ENCODE data around the gene PGK1. TPM values are rescaled to one million over a fixed set of nuclear protein-coding genes. Genes with fewer than 3 reads are reported as not detected.
"Not testable (repeated sequence)": the region's sequence is repeated elsewhere in the genome, so short reads cannot be mapped to it uniquely, and the experiment has no call there.

PGK1 gene
- total RNA-seq, 1 experiment from 2014 or later = 391 TPM

DNA sequence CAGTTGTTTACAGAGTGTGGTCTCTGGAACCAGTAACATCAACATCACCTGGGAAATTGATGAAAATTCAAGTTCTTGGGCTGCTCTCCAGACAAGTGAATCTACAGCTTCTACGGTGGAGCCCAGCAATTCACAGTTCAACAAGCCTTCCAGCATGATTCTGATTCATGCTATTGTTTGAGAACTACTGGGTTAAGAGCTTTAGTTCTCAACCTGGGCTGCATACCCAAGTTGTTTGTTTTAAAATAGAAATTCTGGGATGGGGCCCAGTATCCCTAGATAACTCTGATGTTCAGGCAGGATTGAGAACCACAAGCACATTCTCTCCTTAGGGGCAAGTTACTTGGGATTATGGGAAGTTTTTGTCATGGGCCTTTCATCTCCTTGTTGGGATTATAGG lies 37.9 kb upstream of the PGK1 start:
- H3K36me3 ChIP-seq (ENCODE audit: control insufficient read depth, insufficient read depth, low read length) = no peaks in the 10 kb centered on the region
- H3K4me3 ChIP-seq (ENCODE audit: low read depth, low read length) = no peak overlapping the region
- no peaks in the 10 kb centered on the region for H3K27me3 ChIP-seq (replicated peaks; ENCODE audit: control insufficient read depth, insufficient read depth, low read length)
- no peaks in the 10 kb centered on the region for H3K9me3 Mint-ChIP-seq (ENCODE audit: unreplicated experiment)
- no peak for TF ChIP-seq CTCF (IDR thresholded peaks at IDR 0.05; ENCODE audit: insufficient read depth in 1 of 2, low read depth in 1 of 2, low read length in 1 of 2, severe bottlenecking in 1 of 2, unreplicated experiment in 1 of 2)
- H3K27me3 Mint-ChIP-seq (ENCODE audit: insufficient read depth, unreplicated experiment) = no peaks in the 10 kb centered on the region
- intact Hi-C loops (cut with micrococcal nuclease; ENCODE audit: unreplicated experiment) = no loop called here
- POLR2A ChIA-PET = no interaction called here
- CTCF ChIA-PET = no interaction called here
- no peaks in the 10 kb centered on the region for H3K4me1 Mint-ChIP-seq (ENCODE audit: low read depth, unreplicated experiment)
- no peaks in the 10 kb centered on the region for H3K36me3 Mint-ChIP-seq (ENCODE audit: insufficient read depth, unreplicated experiment)
- no peak for DNase-seq
- H3K4me3 Mint-ChIP-seq (ENCODE audit: unreplicated experiment) = no peak overlapping the region
- no TSS peak for BruUV-seq (replicated peaks)
- no peak overlapping the region for H3K27ac Mint-ChIP-seq (ENCODE audit: unreplicated experiment)
- H3K4me1 ChIP-seq = no peaks in the 10 kb centered on the region
- no peaks in the 10 kb centered on the region for H3K9me3 ChIP-seq

DNA sequence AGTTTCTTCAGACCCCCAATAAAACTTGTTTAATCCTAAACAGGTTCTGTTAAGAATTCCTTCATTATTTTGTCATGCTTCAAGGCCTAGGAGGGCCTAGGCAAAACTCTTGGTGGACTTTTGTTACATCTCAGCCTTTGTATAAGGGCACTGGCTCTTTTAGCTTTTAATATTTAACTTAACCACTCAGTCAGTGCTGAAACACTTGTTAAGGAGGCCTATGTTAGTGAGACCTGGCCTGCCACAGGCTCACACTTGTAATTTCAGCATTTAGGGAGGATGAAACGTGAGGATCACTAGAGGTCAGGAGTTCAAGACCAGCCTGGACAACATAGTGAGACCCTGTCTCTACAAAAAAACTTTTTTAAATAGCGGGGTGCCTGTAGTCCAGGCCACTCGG lies 32.7 kb upstream of the PGK1 start:
- H3K36me3 Mint-ChIP-seq (ENCODE audit: insufficient read depth, unreplicated experiment) = no peaks in the 10 kb centered on the region
- ChIA-PET POLR2A (no interaction called here), CTCF (no interaction called here)
- Histone ChIP-seq H3K9me3 (no peaks in the 10 kb centered on the region), H3K36me3 (ENCODE audit: control insufficient read depth, insufficient read depth, low read length) (no peaks in the 10 kb centered on the region), H3K27me3 (replicated peaks; ENCODE audit: control insufficient read depth, insufficient read depth, low read length) (no peaks in the 10 kb centered on the region), H3K4me1 (no peaks in the 10 kb centered on the region), H3K4me3 (ENCODE audit: low read depth, low read length) (no peak overlapping the region)
- H3K4me1 Mint-ChIP-seq (ENCODE audit: low read depth, unreplicated experiment) = no peaks in the 10 kb centered on the region
- H3K27me3 Mint-ChIP-seq (ENCODE audit: insufficient read depth, unreplicated experiment) = no peaks in the 10 kb centered on the region
- intact Hi-C loops (cut with micrococcal nuclease; ENCODE audit: unreplicated experiment) = no loop called here
- H3K9me3 Mint-ChIP-seq (ENCODE audit: unreplicated experiment) = peaks cover 8% of the 10 kb centered on the region
- no TSS peak for BruUV-seq (replicated peaks)
- no peak for DNase-seq
- no peak overlapping the region for H3K4me3 Mint-ChIP-seq (ENCODE audit: unreplicated experiment)
- H3K27ac Mint-ChIP-seq (ENCODE audit: unreplicated experiment) = no peak overlapping the region
- TF ChIP-seq CTCF (IDR thresholded peaks at IDR 0.05; ENCODE audit: insufficient read depth in 1 of 2, low read depth in 1 of 2, low read length in 1 of 2, severe bottlenecking in 1 of 2, unreplicated experiment in 1 of 2) = no peak

DNA sequence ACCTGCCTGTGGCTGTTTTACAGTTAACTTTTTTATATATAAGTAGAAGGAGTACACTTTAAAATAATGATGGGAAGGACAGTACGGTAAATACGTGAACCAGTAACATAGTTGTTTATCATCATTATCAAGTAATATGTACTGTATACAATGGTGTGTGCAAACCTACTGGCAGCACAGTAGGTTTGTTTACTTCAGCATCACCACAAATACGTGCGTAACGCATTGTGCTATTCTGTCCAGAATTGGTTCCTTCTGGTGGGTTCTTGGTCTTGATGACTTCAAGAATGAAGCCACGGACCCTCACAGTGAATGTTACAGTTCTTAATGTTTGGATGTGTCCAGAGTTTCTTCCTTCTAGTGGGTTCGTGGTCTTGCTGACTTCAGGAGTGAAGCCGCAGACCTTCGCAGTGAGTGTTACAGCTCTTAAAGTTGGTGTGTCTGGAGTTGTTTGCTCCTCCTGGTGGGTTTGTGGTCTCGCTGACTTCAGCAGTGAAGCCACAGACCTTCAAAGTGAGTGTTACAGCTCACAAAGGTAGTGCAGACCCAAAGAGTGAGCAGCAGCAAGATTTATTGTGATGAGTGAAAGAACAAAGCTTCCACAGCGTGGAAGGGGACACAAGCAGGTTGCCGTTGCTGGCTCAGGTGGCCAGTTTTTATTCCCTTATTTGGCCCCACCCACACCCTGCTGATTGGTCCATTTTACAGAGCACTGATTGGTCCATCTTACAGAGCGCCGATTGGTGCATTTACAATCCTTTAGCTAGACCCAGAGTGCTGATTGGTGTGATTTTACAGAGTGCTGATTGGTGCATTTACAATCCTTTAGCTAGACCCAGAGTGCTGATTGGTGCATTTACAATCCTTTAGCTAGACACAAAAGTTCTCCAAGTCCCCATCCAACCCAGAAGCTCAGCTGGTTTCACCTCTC lies 30.6 kb upstream of the PGK1 start:
- CTCF ChIA-PET; H3K4me3 ChIP-seq (ENCODE audit: low read depth, low read length); POLR2A ChIA-PET; H3K36me3 ChIP-seq (ENCODE audit: control insufficient read depth, insufficient read depth, low read length); DNase-seq; H3K36me3 Mint-ChIP-seq (ENCODE audit: insufficient read depth, unreplicated experiment); H3K4me1 ChIP-seq; BruUV-seq (replicated peaks); H3K9me3 ChIP-seq; H3K9me3 Mint-ChIP-seq (ENCODE audit: unreplicated experiment); H3K4me1 Mint-ChIP-seq (ENCODE audit: low read depth, unreplicated experiment); intact Hi-C loops (cut with micrococcal nuclease; ENCODE audit: unreplicated experiment); H3K27me3 ChIP-seq (replicated peaks; ENCODE audit: control insufficient read depth, insufficient read depth, low read length); H3K4me3 Mint-ChIP-seq (ENCODE audit: unreplicated experiment); H3K27me3 Mint-ChIP-seq (ENCODE audit: insufficient read depth, unreplicated experiment); H3K27ac Mint-ChIP-seq (ENCODE audit: unreplicated experiment): not testable (repeated sequence)
